Ascending aorta (tissue), 2 donors: ENCODE measurements around the gene SIGLEC15. TPM values are rescaled to one million over a fixed set of nuclear protein-coding genes. Genes with fewer than 3 reads are reported as not detected.

Source experiments
- DNase-seq, 2 donors: peaks; one replicate each; pipeline ENCODE4 v3.0.0-alpha.2; 2019; ENCODE audit warnings: low spot score in 2 of 2
- H3K27ac ChIP-seq, 2 donors: fragments of 200-600 bp; sonication (generic); one replicate each; pipeline ENCODE4 v1.5.1; 2016 to 2017; ENCODE audit warnings: mild to moderate bottlenecking in 1 of 2
- H3K27me3 ChIP-seq: fragments of 200-600 bp; sonication (generic); one replicate; pipeline ENCODE4 v1.5.1; 2017
- H3K36me3 ChIP-seq, 2 donors: fragments of 200-600 bp; sonication (generic); one replicate each; pipeline ENCODE4 v1.5.1; 2016
- H3K4me1 ChIP-seq, 2 donors: fragments of 200-600 bp; sonication (generic); one replicate each; pipeline ENCODE4 v1.5.1; 2016 to 2017; ENCODE audit warnings: mild to moderate bottlenecking in 1 of 2
- H3K4me3 ChIP-seq, 2 donors: fragments of 200-600 bp; sonication (generic); one replicate each; pipeline ENCODE4 v1.5.1; 2016 to 2017; ENCODE audit warnings: mild to moderate bottlenecking in 1 of 2
- H3K9me3 ChIP-seq, 2 donors: fragments of 200-600 bp; sonication (generic); one replicate each; pipeline ENCODE4 v1.5.1; 2016
- CTCF ChIP-seq, 3 experiments: fragments of 200-600 bp in 2 of 3; fragments of 450-650 bp in 1 of 3; sonication (generic) in 2 of 3; IDR thresholded peaks; one replicate each; pipeline ENCODE4 v1.5.1; 2016 to 2019; ENCODE audit warnings: antibody characterized with exemption in 3 of 3, mild to moderate bottlenecking in 1 of 3, moderate library complexity in 1 of 3
- intact Hi-C: fragments of 100-400 bp; cut with DNase I; formaldehyde crosslinking; loops from one replicate; pipeline ENCODE4 v1.15.1; 2023
- total RNA-seq: library from RNA; depleted of rRNA; stranded (reverse); fragments of >200 nt; gene quantifications from one replicate; pipeline ENCODE4 v1.1.0, GENCODE V29; 2016

Gene SIGLEC15
- total RNA-seq, 1 donor from 2014 or later = not detected

- Histone ChIP-seq H3K27ac (no peak overlapping the region), H3K36me3 (no peaks in the 10 kb centered on the region), H3K27me3 (no peaks in the 10 kb centered on the region), H3K4me3 (no peak overlapping the region), H3K9me3 (no peaks in the 10 kb centered on the region), H3K4me1 (no peaks in the 10 kb centered on the region)
- intact Hi-C loops = no loop called here
- DNase-seq = no peak
- no peak for TF ChIP-seq CTCF (IDR thresholded peaks at IDR 0.05)
Observed at GRCh38 chr18:45783097-45784075, 42.1 kb upstream of the SIGLEC15 start.

- no peak overlapping the region for H3K4me3 ChIP-seq
- H3K27ac ChIP-seq = no peak overlapping the region
- no peak for TF ChIP-seq CTCF (IDR thresholded peaks at IDR 0.05)
- no peak for DNase-seq
- no peaks in the 10 kb centered on the region for H3K4me1 ChIP-seq
- intact Hi-C loops = no loop called here
- H3K27me3 ChIP-seq = no peaks in the 10 kb centered on the region
- no peaks in the 10 kb centered on the region for H3K9me3 ChIP-seq
- H3K36me3 ChIP-seq = no peaks in the 10 kb centered on the region
Observed at GRCh38 chr18:45785134-45785533, 40.3 kb upstream of the SIGLEC15 start.

GRCh38 chr18:45786941-45787340 lies 38.5 kb upstream of the SIGLEC15 start:
- DNase-seq = no peak
- no peak for TF ChIP-seq CTCF (IDR thresholded peaks at IDR 0.05)
- Histone ChIP-seq H3K4me1 (no peaks in the 10 kb centered on the region), H3K36me3 (no peaks in the 10 kb centered on the region), H3K27me3 (no peaks in the 10 kb centered on the region), H3K27ac (no peak overlapping the region), H3K9me3 (no peaks in the 10 kb centered on the region), H3K4me3 (no peak overlapping the region)
- intact Hi-C loops = no loop called here

GRCh38 chr18:45787346-45787745 lies 38.1 kb upstream of the SIGLEC15 start:
- Histone ChIP-seq H3K4me1 (no peaks in the 10 kb centered on the region), H3K27me3 (no peaks in the 10 kb centered on the region), H3K9me3 (no peaks in the 10 kb centered on the region), H3K4me3 (no peak overlapping the region), H3K36me3 (no peaks in the 10 kb centered on the region), H3K27ac (no peak overlapping the region)
- TF ChIP-seq CTCF (IDR thresholded peaks at IDR 0.05) = no peak
- intact Hi-C loops = no loop called here
- DNase-seq = no peak

- no peak for TF ChIP-seq CTCF (IDR thresholded peaks at IDR 0.05)
- Histone ChIP-seq H3K4me1 (no peaks in the 10 kb centered on the region), H3K27me3 (no peaks in the 10 kb centered on the region), H3K27ac (no peak overlapping the region), H3K36me3 (no peaks in the 10 kb centered on the region), H3K9me3 (no peaks in the 10 kb centered on the region), H3K4me3 (no peak overlapping the region)
- intact Hi-C loops = no loop called here
- no peak for DNase-seq
Observed at GRCh38 chr18:45788861-45789260, 36.6 kb upstream of the SIGLEC15 start.
